Coronary artery (tissue), 2 donors: ENCODE data around the gene TESMIN.

Experiments
- DNase-seq: peaks from one replicate; pipeline ENCODE4 v3.0.0-alpha.2; 2017; ENCODE audit warnings: low spot score
- H3K27ac ChIP-seq, 2 donors: fragments of 200-600 bp; sonication (generic); one replicate each; pipeline ENCODE4 v1.5.1; 2016 to 2019
- H3K4me3 ChIP-seq: fragments of 200-600 bp; sonication (generic); 2 replicates; pipeline ENCODE4 v1.5.1; 2016; ENCODE audit warnings: mild to moderate bottlenecking, moderate library complexity
- TF ChIP-seq, protein P1 (sequence below): fragments of 200-600 bp; sonication (generic); IDR thresholded peaks from one replicate; pipeline ENCODE4 v1.5.1; 2019; ENCODE audit warnings: antibody characterized with exemption

TESMIN gene

DNA sequence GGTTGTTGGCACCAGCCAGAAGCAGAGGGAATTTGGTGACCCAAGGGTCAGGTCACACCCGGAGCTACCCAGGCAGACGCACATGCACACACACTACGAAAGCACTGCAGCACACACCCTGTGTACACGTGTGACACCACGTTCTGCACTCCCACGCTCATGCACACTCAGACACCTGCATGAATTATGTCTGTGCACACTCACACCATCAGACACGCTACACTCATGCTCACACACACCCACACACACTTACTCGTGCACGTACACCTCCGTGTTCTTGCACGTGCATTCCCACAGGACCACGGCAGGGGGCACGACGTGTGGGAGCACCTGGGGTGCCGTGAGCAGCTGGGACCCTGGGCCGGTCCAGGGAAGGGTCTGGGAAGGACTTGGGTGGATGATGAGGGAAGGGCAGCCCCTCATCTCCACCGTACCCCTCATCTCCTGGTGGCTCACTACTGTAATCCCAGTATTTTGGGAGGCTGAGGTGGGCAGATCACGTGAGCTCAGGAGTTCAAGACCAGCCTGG, 87.8 kb downstream of the TESMIN start:
- DNase-seq: no peak
- H3K4me3 ChIP-seq: no peak overlapping the region
- TF ChIP-seq, protein P1, sequence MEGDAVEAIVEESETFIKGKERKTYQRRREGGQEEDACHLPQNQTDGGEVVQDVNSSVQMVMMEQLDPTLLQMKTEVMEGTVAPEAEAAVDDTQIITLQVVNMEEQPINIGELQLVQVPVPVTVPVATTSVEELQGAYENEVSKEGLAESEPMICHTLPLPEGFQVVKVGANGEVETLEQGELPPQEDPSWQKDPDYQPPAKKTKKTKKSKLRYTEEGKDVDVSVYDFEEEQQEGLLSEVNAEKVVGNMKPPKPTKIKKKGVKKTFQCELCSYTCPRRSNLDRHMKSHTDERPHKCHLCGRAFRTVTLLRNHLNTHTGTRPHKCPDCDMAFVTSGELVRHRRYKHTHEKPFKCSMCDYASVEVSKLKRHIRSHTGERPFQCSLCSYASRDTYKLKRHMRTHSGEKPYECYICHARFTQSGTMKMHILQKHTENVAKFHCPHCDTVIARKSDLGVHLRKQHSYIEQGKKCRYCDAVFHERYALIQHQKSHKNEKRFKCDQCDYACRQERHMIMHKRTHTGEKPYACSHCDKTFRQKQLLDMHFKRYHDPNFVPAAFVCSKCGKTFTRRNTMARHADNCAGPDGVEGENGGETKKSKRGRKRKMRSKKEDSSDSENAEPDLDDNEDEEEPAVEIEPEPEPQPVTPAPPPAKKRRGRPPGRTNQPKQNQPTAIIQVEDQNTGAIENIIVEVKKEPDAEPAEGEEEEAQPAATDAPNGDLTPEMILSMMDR: no peak
- H3K27ac ChIP-seq: no peak overlapping the region

DNA sequence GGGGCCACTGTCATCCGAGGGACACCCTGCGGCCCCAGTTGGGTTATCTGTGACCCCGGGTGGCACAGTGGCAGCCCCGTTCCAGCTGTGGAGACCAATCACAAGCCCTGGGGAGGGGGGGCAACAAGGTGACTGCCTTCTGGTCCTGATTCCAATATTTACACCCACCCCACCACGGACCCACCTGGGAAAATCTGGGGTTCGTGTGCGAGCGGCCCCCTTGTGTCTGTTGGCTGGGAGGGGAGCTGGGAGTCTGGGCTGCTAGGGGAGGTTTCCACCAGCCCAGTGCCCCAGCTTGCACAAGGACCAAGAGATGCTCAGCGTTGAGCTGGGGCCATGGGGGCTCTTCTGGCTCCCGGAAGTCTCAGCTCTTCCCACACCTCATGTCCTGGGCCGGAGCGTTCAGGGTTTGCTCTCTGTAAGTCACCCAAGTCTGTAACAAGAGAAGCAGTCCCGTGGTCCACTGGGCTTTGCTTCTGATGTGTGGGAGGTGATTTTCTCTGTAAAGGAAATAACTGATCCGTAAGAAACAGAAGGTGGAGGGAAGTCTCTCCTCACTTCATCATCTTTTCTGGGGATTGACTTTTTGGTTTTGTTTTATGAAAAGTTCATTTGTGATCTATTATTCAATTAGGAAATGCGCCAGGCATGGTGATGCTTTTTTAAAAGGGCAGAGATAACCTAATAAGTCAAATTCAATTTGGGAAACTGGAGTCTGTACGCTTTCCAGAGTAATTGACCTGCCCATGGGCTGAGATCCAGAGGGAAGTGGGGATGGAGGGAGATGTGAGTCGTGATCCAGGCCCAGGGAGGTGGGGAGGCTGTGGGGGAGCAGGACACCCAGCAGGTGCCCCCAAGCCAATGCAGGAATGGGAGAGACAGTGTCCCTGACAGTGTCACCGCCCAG, 89.4 kb downstream of the TESMIN start:
- TF ChIP-seq, protein P1: no peak
- no peak overlapping the region for H3K27ac ChIP-seq
- no peak overlapping the region for H3K4me3 ChIP-seq
- no peak for DNase-seq

- no peak for DNase-seq
- no peak overlapping the region for H3K4me3 ChIP-seq
- TF ChIP-seq, protein P1: no peak
- no peak overlapping the region for H3K27ac ChIP-seq
Measured at GRCh38 chr11:68661014-68661413, 90.3 kb downstream of the TESMIN start.

- Histone ChIP-seq H3K4me3 (no peak overlapping the region), H3K27ac (no peak overlapping the region)
- no peak for DNase-seq
- TF ChIP-seq, protein P1: no peak
Measured at GRCh38 chr11:68660066-68660810, 91.1 kb downstream of the TESMIN start.

DNA sequence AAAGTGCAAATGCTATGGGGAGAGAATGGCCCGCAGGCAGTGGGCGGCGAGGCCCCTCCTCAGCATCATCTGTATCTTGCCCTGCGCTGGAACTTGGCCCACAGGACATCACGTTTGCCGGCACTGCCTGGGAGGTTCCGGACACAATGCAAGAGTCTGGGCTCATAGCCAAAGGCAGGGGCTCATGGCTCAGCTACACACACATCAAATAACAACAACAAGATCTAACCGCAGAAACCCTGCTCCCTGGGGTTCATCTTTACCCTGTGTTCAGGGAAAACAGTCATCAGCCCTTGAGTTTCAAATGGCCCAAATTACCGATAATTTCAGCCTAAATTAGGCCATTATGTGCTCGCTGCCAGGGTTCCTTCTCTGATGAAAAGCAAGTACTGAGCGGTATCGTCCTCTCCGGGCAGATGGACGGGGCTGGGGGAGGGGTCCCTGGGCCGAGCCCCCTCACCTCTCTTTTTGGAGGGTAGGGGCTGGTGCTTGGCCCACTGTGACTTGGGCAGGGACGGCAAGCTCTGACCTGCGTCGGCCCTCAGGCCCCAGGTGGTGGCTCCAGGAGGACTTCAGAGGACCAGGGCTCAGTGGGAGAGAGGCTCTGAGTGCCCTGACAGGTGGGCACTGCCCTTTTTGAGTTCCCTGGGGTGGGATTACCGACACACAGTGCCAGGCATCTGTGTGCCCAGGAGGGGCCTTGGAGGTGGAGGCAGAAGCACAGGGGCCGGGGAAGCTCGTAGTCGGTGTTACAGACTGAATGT, 92.0 kb downstream of the TESMIN start:
- Histone ChIP-seq H3K4me3 (no peak overlapping the region), H3K27ac (no peak overlapping the region)
- TF ChIP-seq, protein P1: no peak
- no peak for DNase-seq

DNA sequence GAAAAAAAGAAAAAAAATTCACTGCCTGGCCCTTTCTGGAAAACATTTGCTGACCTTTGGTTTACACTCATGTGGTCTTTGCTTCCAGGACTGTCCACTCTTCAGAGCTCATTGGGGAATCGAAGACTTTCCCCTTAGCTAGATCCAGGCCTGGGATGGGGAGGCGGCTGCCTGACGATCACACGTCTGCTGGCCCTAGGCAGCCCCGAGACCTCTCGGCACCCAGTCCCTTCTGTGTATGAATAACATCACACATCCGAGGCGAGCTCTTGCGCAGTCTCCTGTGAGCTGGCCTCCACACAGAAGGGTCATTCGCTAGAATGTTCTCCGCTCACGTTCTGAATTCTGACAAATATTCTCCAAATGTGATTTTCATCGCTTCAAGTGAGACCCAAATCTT, 92.7 kb downstream of the TESMIN start:
- Histone ChIP-seq H3K27ac (no peak overlapping the region), H3K4me3 (no peak overlapping the region)
- TF ChIP-seq, protein P1: no peak
- DNase-seq: no peak
